ENCODE data around the gene DGLUCY.
"Not testable (repeated sequence)": the region's sequence is repeated elsewhere in the genome, so short reads cannot be mapped to it uniquely, and the experiment has no call there.

The DGLUCY gene

GRCh38 chr14:91108941-91109611, 4.8 kb upstream of the DGLUCY start:
- FAIRE-seq = no peak

- FAIRE-seq = no peak
These were observed 2.4 kb upstream of the DGLUCY start for GRCh38 chr14:91111443-91111842.

- FAIRE-seq = no peak
These were observed 1.7 kb upstream of the DGLUCY start for GRCh38 chr14:91112194-91112593.

GRCh38 chr14:91114079-91115065, 499 bp downstream of the DGLUCY start:
- no peak for FAIRE-seq

GRCh38 chr14:91115986-91116770, 2.3 kb downstream of the DGLUCY start:
- FAIRE-seq = no peak

GRCh38 chr14:91116913-91117588, 3.2 kb downstream of the DGLUCY start:
- FAIRE-seq = no peak

- FAIRE-seq = no peak
These were observed 4.1 kb downstream of the DGLUCY start for GRCh38 chr14:91117960-91118359.

GRCh38 chr14:91118511-91119068, 4.7 kb downstream of the DGLUCY start:
- no peak for FAIRE-seq

GRCh38 chr14:91119556-91120311, 5.9 kb downstream of the DGLUCY start:
- FAIRE-seq = no peak

- no peak for FAIRE-seq
These were observed 9.3 kb downstream of the DGLUCY start for GRCh38 chr14:91123201-91123600.

- FAIRE-seq = not testable (repeated sequence)
These were observed 10.8 kb downstream of the DGLUCY start for GRCh38 chr14:91124406-91125270.

GRCh38 chr14:91125271-91125660, 11.4 kb downstream of the DGLUCY start:
- no peak for FAIRE-seq

- no peak for FAIRE-seq
These were observed 11.9 kb downstream of the DGLUCY start for GRCh38 chr14:91125801-91126200.

- no peak for FAIRE-seq
These were observed 12.9 kb downstream of the DGLUCY start for GRCh38 chr14:91126761-91127160.

- no peak for FAIRE-seq
These were observed 13.5 kb downstream of the DGLUCY start for GRCh38 chr14:91127401-91127801.

GRCh38 chr14:91127924-91128323, 14.1 kb downstream of the DGLUCY start:
- no peak for FAIRE-seq

GRCh38 chr14:91128699-91129098, 14.8 kb downstream of the DGLUCY start:
- FAIRE-seq = no peak

GRCh38 chr14:91129261-91129660, 15.4 kb downstream of the DGLUCY start:
- no peak for FAIRE-seq

- FAIRE-seq = no peak
These were observed 21.2 kb downstream of the DGLUCY start for GRCh38 chr14:91135039-91135438.

Data from G401.6 (cell line).